ENCODE data around the gene AP3B1. TPM values are rescaled to one million over a fixed set of nuclear protein-coding genes. Genes with fewer than 3 reads are reported as not detected.
"Not testable (repeated sequence)": the region's sequence is repeated elsewhere in the genome, so short reads cannot be mapped to it uniquely, and the experiment has no call there.

Gene AP3B1
- total RNA-seq, 1 donor from 2014 or later, result 62.1 TPM

DNA sequence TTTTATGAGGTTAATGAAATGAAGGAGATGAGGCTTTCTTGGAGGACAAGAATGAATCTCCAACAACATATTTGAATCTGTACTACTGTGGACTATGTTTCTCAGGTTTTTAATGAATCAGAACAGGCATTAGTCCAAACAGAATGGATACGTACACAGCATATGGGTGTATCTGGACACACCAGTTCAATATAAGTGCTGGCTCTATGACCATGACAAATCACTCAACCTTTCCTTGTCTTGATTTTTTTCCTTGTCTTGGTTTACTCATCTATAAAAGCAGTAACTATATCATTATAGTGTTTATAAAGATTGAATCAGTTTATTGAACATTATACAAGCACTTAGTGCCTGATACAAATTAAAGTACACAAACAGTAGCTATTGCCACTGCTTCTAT is 104.1 kb downstream of the AP3B1 start:
- Histone ChIP-seq H3K4me1 (ENCODE audit: control insufficient read depth in 3 of 3, insufficient read depth in 3 of 3, low read length in 3 of 3) (no peaks in the 10 kb centered on the region), H3K27me3 (ENCODE audit: control insufficient read depth in 3 of 3, insufficient read depth in 3 of 3, low read length in 3 of 3) (no peaks in the 10 kb centered on the region), H3K36me3 (ENCODE audit: control insufficient read depth in 3 of 3, insufficient read depth in 3 of 3, low read length in 3 of 3) (peaks cover 0 to 3% (median 0%) of the 10 kb centered on the region in 3 donors), H3K9me3 (ENCODE audit: control insufficient read depth in 3 of 3, low read length in 3 of 3) (no peaks in the 10 kb centered on the region), H3K27ac (ENCODE audit: low read depth, low read length) (no peak overlapping the region), H3K9ac (ENCODE audit: low read depth in 1 of 3, low read length in 3 of 3) (no peak overlapping the region), H3K4me3 (ENCODE audit: low read length in 3 of 3) (no peak overlapping the region)

- H3K36me3 ChIP-seq (ENCODE audit: control insufficient read depth in 3 of 3, insufficient read depth in 3 of 3, low read length in 3 of 3); H3K9ac ChIP-seq (ENCODE audit: low read depth in 1 of 3, low read length in 3 of 3); H3K9me3 ChIP-seq (ENCODE audit: control insufficient read depth in 3 of 3, low read length in 3 of 3); H3K27ac ChIP-seq (ENCODE audit: low read depth, low read length); H3K27me3 ChIP-seq (ENCODE audit: control insufficient read depth in 3 of 3, insufficient read depth in 3 of 3, low read length in 3 of 3); H3K4me3 ChIP-seq (ENCODE audit: low read length in 3 of 3); H3K4me1 ChIP-seq (ENCODE audit: control insufficient read depth in 3 of 3, insufficient read depth in 3 of 3, low read length in 3 of 3): not testable (repeated sequence)
Measured at GRCh38 chr5:78188681-78189080, 105.8 kb downstream of the AP3B1 start.

GRCh38 chr5:78187172-78187571 is 107.3 kb downstream of the AP3B1 start:
- H3K27me3 ChIP-seq (ENCODE audit: control insufficient read depth in 3 of 3, insufficient read depth in 3 of 3, low read length in 3 of 3), result no peaks in the 10 kb centered on the region
- peaks cover 0 to 3% (median 0%) of the 10 kb centered on the region in 3 donors for H3K36me3 ChIP-seq (ENCODE audit: control insufficient read depth in 3 of 3, insufficient read depth in 3 of 3, low read length in 3 of 3)

GRCh38 chr5:78182838-78183237 is 111.7 kb downstream of the AP3B1 start:
- H3K9me3 ChIP-seq (ENCODE audit: control insufficient read depth in 3 of 3, low read length in 3 of 3), result no peaks in the 10 kb centered on the region
- H3K4me3 ChIP-seq (ENCODE audit: low read length in 3 of 3), result no peak overlapping the region
- no peak overlapping the region for H3K9ac ChIP-seq (ENCODE audit: low read depth in 1 of 3, low read length in 3 of 3)
- H3K4me1 ChIP-seq (ENCODE audit: control insufficient read depth in 3 of 3, insufficient read depth in 3 of 3, low read length in 3 of 3), result no peaks in the 10 kb centered on the region
- no peaks in the 10 kb centered on the region for H3K36me3 ChIP-seq (ENCODE audit: control insufficient read depth in 3 of 3, insufficient read depth in 3 of 3, low read length in 3 of 3)
- no peak overlapping the region for H3K27ac ChIP-seq (ENCODE audit: low read depth, low read length)
- no peaks in the 10 kb centered on the region for H3K27me3 ChIP-seq (ENCODE audit: control insufficient read depth in 3 of 3, insufficient read depth in 3 of 3, low read length in 3 of 3)

More at GRCh38 chr5:78187172-78187571, 107.3 kb downstream of the AP3B1 start:
- no peaks in the 10 kb centered on the region for H3K9me3 ChIP-seq (ENCODE audit: control insufficient read depth in 3 of 3, low read length in 3 of 3)
- H3K4me1 ChIP-seq (ENCODE audit: control insufficient read depth in 3 of 3, insufficient read depth in 3 of 3, low read length in 3 of 3), result no peaks in the 10 kb centered on the region
- no peak overlapping the region for H3K27ac ChIP-seq (ENCODE audit: low read depth, low read length)
- no peak overlapping the region for H3K9ac ChIP-seq (ENCODE audit: low read depth in 1 of 3, low read length in 3 of 3)
- H3K4me3 ChIP-seq (ENCODE audit: low read length in 3 of 3), result no peak overlapping the region

DNA sequence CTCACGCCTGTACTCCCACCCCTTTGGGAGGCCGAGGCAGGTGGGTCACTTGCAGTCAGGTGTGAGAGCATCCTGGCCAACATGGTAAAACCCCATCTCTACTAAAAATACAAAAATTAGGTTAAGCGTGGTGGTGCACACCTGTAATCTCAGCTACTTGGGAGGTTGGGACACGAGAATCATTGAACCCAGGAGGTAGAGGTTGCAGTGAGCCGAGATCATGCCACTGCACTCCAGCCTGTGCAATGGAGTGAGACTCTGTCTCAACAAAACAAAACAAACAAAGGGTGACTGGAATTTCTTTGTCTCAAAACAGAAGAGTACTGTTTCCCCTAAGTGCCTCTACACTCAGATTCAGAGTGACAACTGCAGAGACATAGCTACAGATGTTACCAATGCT is 116.1 kb downstream of the AP3B1 start:
- H3K9me3 ChIP-seq (ENCODE audit: control insufficient read depth in 3 of 3, low read length in 3 of 3), result no peaks in the 10 kb centered on the region
- no peak overlapping the region for H3K9ac ChIP-seq (ENCODE audit: low read depth in 1 of 3, low read length in 3 of 3)
- H3K27me3 ChIP-seq (ENCODE audit: control insufficient read depth in 3 of 3, insufficient read depth in 3 of 3, low read length in 3 of 3), result no peaks in the 10 kb centered on the region
- no peaks in the 10 kb centered on the region for H3K4me1 ChIP-seq (ENCODE audit: control insufficient read depth in 3 of 3, insufficient read depth in 3 of 3, low read length in 3 of 3)
- no peak overlapping the region for H3K27ac ChIP-seq (ENCODE audit: low read depth, low read length)
- H3K36me3 ChIP-seq (ENCODE audit: control insufficient read depth in 3 of 3, insufficient read depth in 3 of 3, low read length in 3 of 3), result peaks cover 9 to 11% (median 9%) of the 10 kb centered on the region in 3 donors
- no peak overlapping the region for H3K4me3 ChIP-seq (ENCODE audit: low read length in 3 of 3)

DNA sequence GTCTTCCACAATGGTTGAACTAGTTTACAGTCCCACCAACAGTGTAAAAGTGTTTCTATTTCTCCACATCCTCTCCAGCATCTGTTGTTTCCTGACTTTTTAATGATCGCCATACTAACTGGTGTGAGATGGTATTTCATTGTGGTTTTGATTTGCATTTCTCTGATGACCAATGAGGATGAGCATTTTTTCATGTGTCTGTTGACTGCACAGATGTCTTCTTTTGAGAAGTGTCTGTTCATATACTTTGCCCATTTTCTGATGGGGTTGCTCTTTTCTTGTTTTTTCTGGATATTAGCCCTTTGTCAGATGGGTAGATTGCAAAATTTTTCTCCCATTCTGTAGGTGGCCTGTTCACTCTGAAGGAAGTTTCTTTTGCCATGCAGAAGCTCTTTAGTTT is 124.2 kb downstream of the AP3B1 start:
- H3K27ac ChIP-seq (ENCODE audit: low read depth, low read length); H3K9me3 ChIP-seq (ENCODE audit: control insufficient read depth in 3 of 3, low read length in 3 of 3); H3K27me3 ChIP-seq (ENCODE audit: control insufficient read depth in 3 of 3, insufficient read depth in 3 of 3, low read length in 3 of 3); H3K4me1 ChIP-seq (ENCODE audit: control insufficient read depth in 3 of 3, insufficient read depth in 3 of 3, low read length in 3 of 3); H3K4me3 ChIP-seq (ENCODE audit: low read length in 3 of 3); H3K9ac ChIP-seq (ENCODE audit: low read depth in 1 of 3, low read length in 3 of 3): not testable (repeated sequence)
- H3K36me3 ChIP-seq (ENCODE audit: control insufficient read depth in 3 of 3, insufficient read depth in 3 of 3, low read length in 3 of 3), result peaks cover 8 to 14% (median 9%) of the 10 kb centered on the region in 3 donors

GRCh38 chr5:78162253-78162862 is 132.1 kb downstream of the AP3B1 start:
- no peak overlapping the region for H3K4me3 ChIP-seq (ENCODE audit: low read length in 3 of 3)
- no peaks in the 10 kb centered on the region for H3K27me3 ChIP-seq (ENCODE audit: control insufficient read depth in 3 of 3, insufficient read depth in 3 of 3, low read length in 3 of 3)
- H3K36me3 ChIP-seq (ENCODE audit: control insufficient read depth in 3 of 3, insufficient read depth in 3 of 3, low read length in 3 of 3), result peaks cover 0 to 5% (median under 1%) of the 10 kb centered on the region in 3 donors
- H3K9me3 ChIP-seq (ENCODE audit: control insufficient read depth in 3 of 3, low read length in 3 of 3), result no peaks in the 10 kb centered on the region
- H3K27ac ChIP-seq (ENCODE audit: low read depth, low read length), result no peak overlapping the region
- H3K9ac ChIP-seq (ENCODE audit: low read depth in 1 of 3, low read length in 3 of 3), result no peak overlapping the region
- H3K4me1 ChIP-seq (ENCODE audit: control insufficient read depth in 3 of 3, insufficient read depth in 3 of 3, low read length in 3 of 3), result no peaks in the 10 kb centered on the region

DNA sequence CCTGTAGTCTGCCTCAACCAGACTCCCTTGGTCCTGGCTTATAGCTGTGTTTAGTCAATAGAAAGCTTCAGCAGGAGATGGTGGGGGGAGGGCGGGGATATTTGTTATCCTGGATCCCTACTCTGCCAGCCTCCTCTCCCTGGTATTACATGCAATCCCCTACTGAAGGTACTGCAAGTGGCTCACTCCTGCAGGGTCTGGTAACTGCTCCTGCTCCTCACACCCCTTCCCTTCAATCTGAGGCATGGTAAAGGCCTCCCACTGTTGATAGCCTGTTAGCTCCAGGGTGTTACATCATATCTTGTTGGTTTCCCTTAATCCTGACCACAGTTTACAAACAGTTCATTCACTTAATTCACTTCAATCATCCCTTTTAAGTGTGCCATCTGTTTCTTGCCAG is 137.5 kb downstream of the AP3B1 start:
- Histone ChIP-seq H3K9me3 (ENCODE audit: control insufficient read depth in 3 of 3, low read length in 3 of 3) (no peaks in the 10 kb centered on the region), H3K9ac (ENCODE audit: low read depth in 1 of 3, low read length in 3 of 3) (no peak overlapping the region), H3K36me3 (ENCODE audit: control insufficient read depth in 3 of 3, insufficient read depth in 3 of 3, low read length in 3 of 3) (peaks cover 5 to 21% (median 17%) of the 10 kb centered on the region in 3 donors), H3K4me1 (ENCODE audit: control insufficient read depth in 3 of 3, insufficient read depth in 3 of 3, low read length in 3 of 3) (no peaks in the 10 kb centered on the region), H3K27ac (ENCODE audit: low read depth, low read length) (no peak overlapping the region), H3K4me3 (ENCODE audit: low read length in 3 of 3) (no peak overlapping the region), H3K27me3 (ENCODE audit: control insufficient read depth in 3 of 3, insufficient read depth in 3 of 3, low read length in 3 of 3) (no peaks in the 10 kb centered on the region)

DNA sequence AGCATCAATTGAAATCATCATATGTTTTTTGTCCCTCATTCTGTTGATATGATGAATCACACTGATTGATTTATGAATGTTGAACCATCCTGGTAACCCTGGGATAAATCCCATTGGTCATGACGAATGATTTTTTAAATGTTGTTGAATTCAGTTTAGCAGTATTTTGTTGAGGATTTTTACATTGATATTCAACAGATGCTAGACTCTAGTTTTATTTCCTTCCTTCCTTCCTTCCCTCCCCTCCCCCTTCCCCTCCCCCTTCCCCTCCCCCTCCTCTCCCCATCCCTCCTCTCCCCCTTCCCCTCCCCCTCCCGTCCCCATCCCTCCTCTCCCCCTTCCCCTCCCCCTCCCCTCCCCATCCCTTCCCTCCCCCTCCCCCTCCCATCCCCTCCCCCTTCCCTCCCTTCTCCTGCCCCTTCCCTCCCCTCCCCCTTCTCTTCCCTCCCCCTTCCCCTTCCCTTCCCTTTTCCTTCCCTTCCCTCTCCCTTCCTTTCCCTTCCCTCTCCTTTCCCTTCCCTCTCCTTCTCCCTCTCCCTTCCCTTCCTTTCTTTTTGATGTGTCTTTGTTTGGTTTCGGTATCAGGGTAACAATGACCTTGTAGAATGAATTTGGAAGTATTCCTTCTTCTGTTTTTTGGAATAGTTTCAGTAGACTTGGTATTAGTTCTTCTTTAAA is 142.8 kb downstream of the AP3B1 start:
- H3K36me3 ChIP-seq (ENCODE audit: control insufficient read depth in 3 of 3, insufficient read depth in 3 of 3, low read length in 3 of 3), result peaks cover 5 to 17% (median 10%) of the 10 kb centered on the region in 3 donors
- H3K9ac ChIP-seq (ENCODE audit: low read depth in 1 of 3, low read length in 3 of 3), result no peak overlapping the region
- H3K4me1 ChIP-seq (ENCODE audit: control insufficient read depth in 3 of 3, insufficient read depth in 3 of 3, low read length in 3 of 3), result no peaks in the 10 kb centered on the region
- no peak overlapping the region for H3K27ac ChIP-seq (ENCODE audit: low read depth, low read length)
- no peaks in the 10 kb centered on the region for H3K27me3 ChIP-seq (ENCODE audit: control insufficient read depth in 3 of 3, insufficient read depth in 3 of 3, low read length in 3 of 3)
- no peak overlapping the region for H3K4me3 ChIP-seq (ENCODE audit: low read length in 3 of 3)
- no peaks in the 10 kb centered on the region for H3K9me3 ChIP-seq (ENCODE audit: control insufficient read depth in 3 of 3, low read length in 3 of 3)

DNA sequence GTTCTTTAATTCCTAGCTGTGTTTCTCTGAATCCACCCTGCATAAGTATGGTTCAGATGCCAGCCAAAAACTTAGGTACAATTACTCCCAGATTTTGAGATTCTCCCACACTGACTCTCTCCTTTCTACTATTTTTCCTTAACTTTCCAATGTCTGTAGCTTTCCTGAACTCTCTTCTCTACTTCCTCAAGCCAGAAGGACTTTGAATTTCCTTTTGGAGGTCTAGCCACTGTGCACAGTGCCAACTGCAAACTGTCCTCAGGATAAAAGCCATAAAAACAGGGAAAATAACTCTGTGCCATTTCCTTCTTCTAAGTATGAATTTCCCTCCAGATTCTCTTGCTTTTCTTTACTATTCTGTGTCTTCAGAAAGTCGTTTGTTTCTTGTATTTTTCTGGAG is 157.2 kb downstream of the AP3B1 start:
- H3K9ac ChIP-seq (ENCODE audit: low read depth in 1 of 3, low read length in 3 of 3), result no peak overlapping the region
- H3K4me1 ChIP-seq (ENCODE audit: control insufficient read depth in 3 of 3, insufficient read depth in 3 of 3, low read length in 3 of 3), result no peaks in the 10 kb centered on the region
- H3K4me3 ChIP-seq (ENCODE audit: low read length in 3 of 3), result no peak overlapping the region
- H3K9me3 ChIP-seq (ENCODE audit: control insufficient read depth in 3 of 3, low read length in 3 of 3), result no peaks in the 10 kb centered on the region
- no peak overlapping the region for H3K27ac ChIP-seq (ENCODE audit: low read depth, low read length)
- no peaks in the 10 kb centered on the region for H3K27me3 ChIP-seq (ENCODE audit: control insufficient read depth in 3 of 3, insufficient read depth in 3 of 3, low read length in 3 of 3)
- H3K36me3 ChIP-seq (ENCODE audit: control insufficient read depth in 3 of 3, insufficient read depth in 3 of 3, low read length in 3 of 3), result peaks cover 0 to 9% (median 0%) of the 10 kb centered on the region in 3 donors

All from skeletal muscle tissue (tissue), 4 donors.